ENCODE measurements around the gene C16orf95.

The C16orf95 gene

DNA sequence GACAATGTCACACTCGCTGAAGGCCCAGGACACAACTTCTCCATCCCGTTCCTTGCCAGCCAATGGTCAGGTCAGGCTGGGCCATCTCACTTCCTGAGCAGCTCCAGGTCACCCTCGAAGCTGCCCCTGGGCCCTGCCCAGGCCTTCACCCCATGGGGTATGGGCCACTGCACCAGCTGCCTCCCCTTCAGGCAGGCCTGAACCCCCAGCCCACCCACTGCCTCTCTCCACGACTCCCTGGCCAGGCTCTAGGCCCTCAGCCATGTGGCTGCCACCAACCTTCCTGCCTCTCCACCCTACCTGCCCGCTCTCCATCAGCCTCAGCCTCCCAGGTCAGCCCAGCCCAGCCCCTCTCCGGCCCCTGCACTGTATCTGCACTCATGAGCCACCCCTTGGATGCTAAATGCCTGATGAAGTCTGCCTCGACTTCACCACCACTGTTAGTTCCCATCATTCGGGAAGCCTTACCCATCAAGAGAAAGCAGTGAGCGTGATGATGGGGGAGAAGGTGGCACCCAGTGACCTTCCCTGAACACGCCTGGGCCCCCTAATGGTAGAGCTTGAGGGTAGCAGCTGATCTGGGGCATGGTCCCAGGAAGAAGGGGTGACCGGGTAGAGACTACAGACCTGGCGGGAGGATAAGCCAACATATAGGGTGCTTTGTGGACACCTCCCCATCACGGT is 30.9 kb upstream of the C16orf95 start:
- no peak for TF ChIP-seq CTCF (conservative IDR thresholded peaks at IDR 0.05; ENCODE audit: low read depth)
- POLR2A ChIA-PET (ENCODE audit: low non-redundant PET), result no interaction called here
- no peak for DNase-seq (ENCODE audit: low spot score)
- H3K27ac ChIP-seq, result 0 out of 2 replicates have a peak overlapping the region, but pooled peaks have one; percentile 1
- CTCF ChIA-PET, result interaction anchor here (0.7 kb wide), 1 partner anchor 95 kb away, joined by 3 read pairs; no protein-coding TSS in a partner anchor

DNA sequence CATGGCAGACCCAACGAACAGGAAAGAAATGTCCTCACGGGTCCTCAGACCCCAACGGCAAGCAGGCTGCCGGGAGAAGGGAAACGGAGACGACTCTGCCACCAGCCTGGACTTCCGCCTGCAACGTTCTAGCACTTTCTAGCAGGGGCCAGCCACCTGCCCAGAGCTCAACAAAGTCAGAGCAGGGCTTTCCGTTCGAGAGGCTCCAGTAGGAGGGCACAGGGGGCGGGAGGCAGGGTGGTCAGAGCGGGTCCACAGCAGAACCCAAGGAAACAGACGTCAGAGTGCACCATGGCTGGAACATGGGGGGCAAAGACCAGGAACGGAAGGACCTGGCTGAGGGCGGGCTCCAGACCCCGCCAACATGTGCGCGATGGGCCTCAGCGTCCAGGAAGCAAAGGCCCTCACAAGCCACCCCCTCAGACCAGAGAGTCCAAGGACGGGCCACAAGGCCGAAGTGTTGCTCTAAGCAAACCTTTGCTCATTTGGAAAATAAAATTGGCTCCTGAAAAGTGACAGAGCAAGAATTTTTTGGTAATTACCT is 29.4 kb upstream of the C16orf95 start:
- H3K27ac ChIP-seq, result peak overlapping the region; percentile 77
- ChIA-PET POLR2A (ENCODE audit: low non-redundant PET) (no interaction called here), CTCF (no interaction called here)
- no peak for TF ChIP-seq CTCF (conservative IDR thresholded peaks at IDR 0.05; ENCODE audit: low read depth)
- DNase-seq (ENCODE audit: low spot score), result no peak

- TF ChIP-seq CTCF (conservative IDR thresholded peaks at IDR 0.05; ENCODE audit: low read depth), result no peak
- peak overlapping the region; percentile 77 for H3K27ac ChIP-seq
- no peak for DNase-seq (ENCODE audit: low spot score)
- POLR2A ChIA-PET (ENCODE audit: low non-redundant PET), result no interaction called here
- CTCF ChIA-PET, result no interaction called here
Observed at GRCh38 chr16:87345726-87346424, 28.7 kb upstream of the C16orf95 start.

GRCh38 chr16:87344931-87345631 is 27.9 kb upstream of the C16orf95 start:
- ChIA-PET CTCF (no interaction called here), POLR2A (ENCODE audit: low non-redundant PET) (no interaction called here)
- H3K27ac ChIP-seq, result peak overlapping the region; percentile 77
- no peak for TF ChIP-seq CTCF (conservative IDR thresholded peaks at IDR 0.05; ENCODE audit: low read depth)
- no peak for DNase-seq (ENCODE audit: low spot score)

GRCh38 chr16:87344165-87344930 is 27.2 kb upstream of the C16orf95 start:
- TF ChIP-seq CTCF (conservative IDR thresholded peaks at IDR 0.05; ENCODE audit: low read depth), result no peak
- POLR2A ChIA-PET (ENCODE audit: low non-redundant PET), result no interaction called here
- peak overlapping the region; percentile 77 for H3K27ac ChIP-seq
- CTCF ChIA-PET, result interaction anchor here (0.6 kb wide), 1 partner anchor 149 kb away, joined by 3 read pairs; no protein-coding TSS in a partner anchor
- DNase-seq (ENCODE audit: low spot score), result no peak

DNA sequence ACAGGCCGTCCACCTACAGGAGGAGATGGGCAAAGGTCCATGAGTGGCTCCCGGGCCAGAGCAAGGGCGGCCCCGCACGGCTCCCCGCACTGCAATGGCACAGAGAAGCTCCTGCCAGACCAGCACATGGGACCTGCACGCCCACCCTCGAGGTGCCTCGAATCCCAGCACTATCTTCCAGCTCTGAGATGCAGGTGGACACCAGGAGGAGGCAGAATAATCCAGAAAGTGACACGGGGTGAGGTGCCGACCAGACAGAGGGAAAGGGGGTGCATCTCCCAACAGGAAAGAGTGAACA is 26.5 kb upstream of the C16orf95 start:
- TF ChIP-seq CTCF (conservative IDR thresholded peaks at IDR 0.05; ENCODE audit: low read depth), result no peak
- no peak for DNase-seq (ENCODE audit: low spot score)
- H3K27ac ChIP-seq, result peak overlapping the region; percentile 12; the same call in 1 of the 2 replicates
- POLR2A ChIA-PET (ENCODE audit: low non-redundant PET), result no interaction called here
- CTCF ChIA-PET, result interaction anchor here (0.6 kb wide), 1 partner anchor 150 kb away, joined by 3 read pairs; no protein-coding TSS in a partner anchor

Measured in RWPE1 (cell line).